ENCODE measurements around the gene WWC1.
"Not testable (repeated sequence)": the region's sequence is repeated elsewhere in the genome, so short reads cannot be mapped to it uniquely, and the experiment has no call there.

Gene WWC1

GRCh38 chr5:168270476-168270875, 21.0 kb upstream of the WWC1 start:
- DNase-seq: no peak
- H3K9me3 Mint-ChIP-seq: no peaks in the 10 kb centered on the region
- H3K4me3 Mint-ChIP-seq: no peak overlapping the region
- H3K27me3 Mint-ChIP-seq: peaks cover 27% of the 10 kb centered on the region
- H3K4me1 Mint-ChIP-seq: peaks cover 12% of the 10 kb centered on the region
- no peaks in the 10 kb centered on the region for H3K36me3 Mint-ChIP-seq
- no peak overlapping the region for H3K27ac Mint-ChIP-seq
- CTCF ChIA-PET: interaction anchor here (0.9 to 2.3 kb wide), 4 partner anchors 10 to 152 kb away, joined by 3 to 16 read pairs (median 4); no protein-coding TSS in a partner anchor

GRCh38 chr5:168273056-168273980, 18.1 kb upstream of the WWC1 start:
- DNase-seq: no peak
- H3K36me3 Mint-ChIP-seq: no peaks in the 10 kb centered on the region
- CTCF ChIA-PET: interaction anchor here (0.6 kb wide), 1 partner anchor 39 kb away, joined by 3 read pairs; no protein-coding TSS in a partner anchor
- no peaks in the 10 kb centered on the region for H3K9me3 Mint-ChIP-seq
- peaks cover 25% of the 10 kb centered on the region for H3K27me3 Mint-ChIP-seq
- H3K4me1 Mint-ChIP-seq: peaks cover 12% of the 10 kb centered on the region
- no peak overlapping the region for H3K4me3 Mint-ChIP-seq
- no peak overlapping the region for H3K27ac Mint-ChIP-seq

- H3K4me1 Mint-ChIP-seq: peaks cover 2% of the 10 kb centered on the region
- H3K4me3 Mint-ChIP-seq: no peak overlapping the region
- no peaks in the 10 kb centered on the region for H3K9me3 Mint-ChIP-seq
- no peak overlapping the region for H3K27ac Mint-ChIP-seq
- DNase-seq: no peak
- H3K36me3 Mint-ChIP-seq: no peaks in the 10 kb centered on the region
- CTCF ChIA-PET: no interaction called here
- peaks cover 19% of the 10 kb centered on the region for H3K27me3 Mint-ChIP-seq
Observed at GRCh38 chr5:168274406-168274805, 17.0 kb upstream of the WWC1 start.

- no peak for DNase-seq
Observed at GRCh38 chr5:168275940-168276339, 15.5 kb upstream of the WWC1 start.

DNA sequence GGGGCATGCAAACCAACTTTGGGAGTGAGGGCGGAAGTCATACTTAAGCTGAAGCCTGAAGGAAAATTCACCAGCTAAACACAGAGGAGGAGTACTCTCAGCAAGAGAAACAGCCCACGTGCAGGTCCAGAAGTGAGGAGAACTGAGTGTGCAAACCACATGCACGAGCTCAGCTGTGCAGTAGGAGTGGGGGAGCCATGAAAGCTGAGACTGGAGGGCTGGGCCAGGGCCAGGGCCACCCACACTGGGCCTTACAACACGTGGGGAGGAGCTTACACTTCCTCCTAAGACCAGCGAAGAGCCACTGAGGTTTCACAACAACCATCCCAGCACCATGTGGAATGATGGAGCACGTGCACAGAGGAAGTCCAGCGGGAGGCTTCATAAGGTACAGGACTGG, 9.3 kb upstream of the WWC1 start:
- Mint-ChIP-seq H3K9me3 (peaks cover 9% of the 10 kb centered on the region), H3K27ac (no peak overlapping the region), H3K27me3 (peaks cover 39% of the 10 kb centered on the region), H3K4me3 (no peak overlapping the region), H3K36me3 (no peaks in the 10 kb centered on the region), H3K4me1 (no peaks in the 10 kb centered on the region)
- no peak for DNase-seq
- CTCF ChIA-PET: no interaction called here

More at GRCh38 chr5:168275940-168276339, 15.5 kb upstream of the WWC1 start:
- no peaks in the 10 kb centered on the region for H3K9me3 Mint-ChIP-seq
- H3K4me3 Mint-ChIP-seq: no peak overlapping the region
- H3K27ac Mint-ChIP-seq: no peak overlapping the region
- peaks cover 17% of the 10 kb centered on the region for H3K27me3 Mint-ChIP-seq
- H3K4me1 Mint-ChIP-seq: no peaks in the 10 kb centered on the region
- no peaks in the 10 kb centered on the region for H3K36me3 Mint-ChIP-seq
- CTCF ChIA-PET: interaction anchor here (0.6 kb wide), 2 partner anchors 264 to 1245 kb away, joined by 3 read pairs; no protein-coding TSS in a partner anchor

- Mint-ChIP-seq H3K4me3 (no peak overlapping the region), H3K9me3 (peaks cover 9% of the 10 kb centered on the region), H3K27ac (no peak overlapping the region), H3K27me3 (peaks cover 48% of the 10 kb centered on the region), H3K36me3 (no peaks in the 10 kb centered on the region), H3K4me1 (no peaks in the 10 kb centered on the region)
- CTCF ChIA-PET: no interaction called here
- DNase-seq: no peak
Observed at GRCh38 chr5:168284809-168285208, 6.6 kb upstream of the WWC1 start.

DNA sequence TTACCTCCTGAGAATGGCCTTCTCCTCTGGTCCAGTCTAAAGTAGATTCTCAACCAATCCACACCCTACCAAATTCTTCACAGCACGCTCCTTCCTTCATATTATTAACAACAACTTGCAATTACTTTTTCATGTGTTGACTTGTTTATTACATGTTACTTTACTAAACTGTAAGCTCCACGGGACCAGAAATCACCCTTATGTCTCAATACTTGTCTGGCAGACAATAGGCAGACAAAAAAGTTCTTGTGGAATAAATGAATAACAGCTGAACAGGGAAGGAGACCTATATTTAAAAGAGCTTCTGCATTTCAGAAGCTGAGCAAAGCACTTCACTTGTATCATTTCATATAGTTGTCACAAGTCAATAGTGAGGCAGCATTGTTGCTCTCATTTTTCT, 5.7 kb upstream of the WWC1 start:
- CTCF ChIA-PET: no interaction called here
- Mint-ChIP-seq H3K9me3 (peaks cover 9% of the 10 kb centered on the region), H3K4me3 (no peak overlapping the region), H3K36me3 (no peaks in the 10 kb centered on the region), H3K4me1 (peaks cover 3% of the 10 kb centered on the region), H3K27ac (no peak overlapping the region), H3K27me3 (peaks cover 55% of the 10 kb centered on the region)
- DNase-seq: no peak

DNA sequence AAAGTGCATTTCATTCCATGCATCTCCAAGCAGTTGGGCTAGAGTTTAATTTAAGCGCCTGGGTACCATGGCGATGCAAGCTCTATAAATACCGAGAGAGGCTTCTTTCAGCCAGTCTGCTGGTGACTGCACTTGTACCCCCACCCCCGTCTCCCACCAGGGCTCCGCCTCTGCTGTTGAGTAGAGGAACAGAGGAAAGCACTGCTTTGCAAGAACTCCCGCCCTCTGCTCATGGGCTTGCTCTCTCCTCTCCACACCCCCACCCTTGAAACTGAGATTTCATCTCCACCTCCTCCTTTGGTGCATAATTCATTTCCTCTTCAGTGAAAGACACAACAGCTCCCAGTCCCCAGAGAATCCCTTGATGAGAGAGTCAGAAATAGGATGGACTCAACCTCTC, 5.1 kb upstream of the WWC1 start:
- Mint-ChIP-seq H3K36me3 (no peaks in the 10 kb centered on the region), H3K27me3 (peaks cover 62% of the 10 kb centered on the region), H3K27ac (no peak overlapping the region), H3K9me3 (peaks cover 9% of the 10 kb centered on the region), H3K4me1 (peaks cover 5% of the 10 kb centered on the region), H3K4me3 (no peak overlapping the region)
- no peak for DNase-seq
- CTCF ChIA-PET: interaction anchor here (0.8 kb wide), 1 partner anchor 16 kb away, joined by 3 read pairs; no protein-coding TSS in a partner anchor

GRCh38 chr5:168286863-168287262, 4.6 kb upstream of the WWC1 start:
- not testable (repeated sequence) for H3K4me1 Mint-ChIP-seq, H3K4me3 Mint-ChIP-seq, DNase-seq, H3K36me3 Mint-ChIP-seq, H3K27ac Mint-ChIP-seq, H3K9me3 Mint-ChIP-seq
- peaks cover 63% of the 10 kb centered on the region for H3K27me3 Mint-ChIP-seq
- CTCF ChIA-PET: interaction anchor here (0.8 kb wide), 1 partner anchor 17 kb away, joined by 3 read pairs; no protein-coding TSS in a partner anchor

GRCh38 chr5:168287362-168287761, 4.1 kb upstream of the WWC1 start:
- CTCF ChIA-PET: interaction anchor here (0.8 kb wide), 1 partner anchor 17 kb away, joined by 3 read pairs; no protein-coding TSS in a partner anchor
- Mint-ChIP-seq H3K4me3 (no peak overlapping the region), H3K36me3 (no peaks in the 10 kb centered on the region), H3K4me1 (peaks cover 5% of the 10 kb centered on the region), H3K9me3 (peaks cover 9% of the 10 kb centered on the region), H3K27me3 (peaks cover 62% of the 10 kb centered on the region), H3K27ac (no peak overlapping the region)
- no peak for DNase-seq

- H3K27me3 Mint-ChIP-seq: peaks cover 71% of the 10 kb centered on the region
Observed at GRCh38 chr5:168288349-168289245, 2.8 kb upstream of the WWC1 start.

DNA sequence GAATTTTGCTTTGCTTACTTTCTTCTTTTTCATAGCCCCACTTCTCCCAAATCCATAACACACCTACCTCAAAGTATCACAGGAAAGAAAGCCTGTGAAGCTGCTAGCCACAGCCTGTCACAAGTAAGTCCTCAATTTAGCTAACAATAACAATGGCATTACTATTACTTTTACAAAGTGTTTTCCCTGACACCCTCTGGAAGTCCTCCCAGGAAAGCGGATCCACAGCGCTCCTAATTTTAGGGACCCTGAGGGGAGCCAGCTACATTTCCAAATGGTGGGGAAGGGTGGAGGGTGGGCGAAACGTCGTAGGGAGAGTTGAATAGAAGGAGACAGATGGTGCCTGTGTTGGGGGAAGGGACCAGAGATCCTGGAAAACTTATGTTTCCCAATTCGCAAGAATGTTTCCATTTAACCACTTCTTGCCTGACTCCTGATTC, 523 bp upstream of the WWC1 start:
- H3K27ac Mint-ChIP-seq: no peak overlapping the region
- peaks cover 71% of the 10 kb centered on the region for H3K27me3 Mint-ChIP-seq
- H3K9me3 Mint-ChIP-seq: no peaks in the 10 kb centered on the region
- CTCF ChIA-PET: no interaction called here
- H3K4me1 Mint-ChIP-seq: peaks cover 10% of the 10 kb centered on the region
- peak overlapping the region; percentile 56 for H3K4me3 Mint-ChIP-seq
- no peak for DNase-seq
- no peaks in the 10 kb centered on the region for H3K36me3 Mint-ChIP-seq

More at GRCh38 chr5:168288349-168289245, 2.8 kb upstream of the WWC1 start:
- Mint-ChIP-seq H3K4me1 (peaks cover 10% of the 10 kb centered on the region), H3K36me3 (no peaks in the 10 kb centered on the region), H3K27ac (no peak overlapping the region), H3K4me3 (no peak overlapping the region), H3K9me3 (peaks cover 9% of the 10 kb centered on the region)
- CTCF ChIA-PET: no interaction called here
- DNase-seq: no peak

DNA sequence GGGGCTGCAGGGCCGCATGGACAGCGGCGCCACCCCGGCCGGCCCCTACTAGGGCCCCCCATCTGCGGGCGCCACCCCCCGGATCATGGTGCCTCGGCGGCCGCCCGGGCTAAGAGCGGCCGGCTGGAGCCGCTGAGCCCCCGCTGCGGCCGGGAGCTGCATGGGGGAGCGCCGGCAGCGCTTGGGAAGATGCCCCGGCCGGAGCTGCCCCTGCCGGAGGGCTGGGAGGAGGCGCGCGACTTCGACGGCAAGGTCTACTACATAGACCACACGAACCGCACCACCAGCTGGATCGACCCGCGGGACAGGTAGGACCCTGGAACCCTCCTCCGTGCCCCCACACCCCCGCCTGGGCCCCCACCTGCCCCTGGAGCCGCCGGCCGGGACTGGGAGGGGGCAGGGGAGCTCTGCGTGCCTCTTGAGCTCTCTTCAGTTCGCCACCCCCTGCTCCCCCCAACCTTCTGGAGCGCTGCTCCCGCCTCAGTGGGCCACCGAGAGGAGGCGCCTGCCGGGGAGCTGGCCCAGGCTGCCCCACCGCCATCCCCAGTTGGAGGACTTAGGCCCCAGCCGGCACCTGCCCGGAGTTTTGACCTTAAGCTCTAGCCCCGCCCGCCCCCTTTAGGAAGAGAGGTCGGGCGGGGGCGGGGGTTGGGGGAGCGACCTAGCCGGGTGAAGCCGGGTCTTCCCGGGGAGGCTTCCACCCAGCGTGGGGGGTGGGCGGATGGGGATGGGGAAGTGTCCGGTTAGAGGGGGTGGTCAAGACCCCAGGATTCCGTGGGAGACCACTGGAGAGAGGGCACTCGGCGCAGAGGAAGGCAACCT, 730 bp downstream of the WWC1 start:
- peak; percentile 23 for DNase-seq
- H3K4me3 Mint-ChIP-seq: peak overlapping the region; percentile 38
- H3K36me3 Mint-ChIP-seq: no peaks in the 10 kb centered on the region
- H3K9me3 Mint-ChIP-seq: no peaks in the 10 kb centered on the region
- CTCF ChIA-PET: no interaction called here
- no peak overlapping the region for H3K27ac Mint-ChIP-seq
- peaks cover 64% of the 10 kb centered on the region for H3K27me3 Mint-ChIP-seq
- H3K4me1 Mint-ChIP-seq: peaks cover 10% of the 10 kb centered on the region
